Endometrial microvascular endothelial cells (primary cell): ENCODE measurements around the gene PPP1R14C. TPM values are rescaled to one million over a fixed set of nuclear protein-coding genes. Genes with fewer than 3 reads are reported as not detected.
"Not testable (repeated sequence)": the region's sequence is repeated elsewhere in the genome, so short reads cannot be mapped to it uniquely, and the experiment has no call there.

Experiments used
- in situ Hi-C: cut with HindIII; loops from 2 replicates; pipeline ENCODE4 v1.10.0; 2017; ENCODE audit warnings: low sequenced_read_pairs, low pct_unique_long_range_greater_than_20kb; ENCODE audit errors: inconsistent ontology term
- total RNA-seq: library from RNA; depleted of rRNA; stranded (reverse); fragments of >200 nt; gene quantifications from one replicate; pipeline ENCODE4 v1.2.3, GENCODE V29; 2015; ENCODE audit errors: inconsistent ontology term

PPP1R14C gene
- total RNA-seq, 1 donor from 2014 or later: not detected

- in situ Hi-C loops: no loop called here
These were observed 8.4 kb upstream of the PPP1R14C start for GRCh38 chr6:150134280-150134920.

DNA sequence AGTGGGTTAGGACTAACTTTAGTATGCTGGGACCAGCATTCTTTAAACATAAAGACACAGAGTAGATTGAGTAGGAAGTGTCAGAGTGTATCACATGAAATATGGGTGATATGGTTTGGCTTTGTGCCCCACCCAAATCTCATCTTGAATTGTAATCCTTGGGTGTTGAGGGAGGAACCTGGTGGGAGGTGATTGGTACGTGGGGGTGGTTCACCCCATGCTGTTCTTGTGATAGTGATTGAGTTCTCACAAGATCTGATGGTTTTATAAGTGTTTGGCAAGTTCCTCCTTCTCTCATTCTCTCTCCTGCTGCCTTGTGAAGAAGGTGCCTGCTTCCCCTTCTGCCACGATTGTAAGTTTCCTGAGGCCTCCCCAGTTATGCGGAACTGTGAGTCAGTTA lies 5.1 kb upstream of the PPP1R14C start:
- in situ Hi-C loops: not testable (repeated sequence)

- in situ Hi-C loops: no loop called here
These were observed 4.2 kb upstream of the PPP1R14C start for GRCh38 chr6:150138638-150139037.

DNA sequence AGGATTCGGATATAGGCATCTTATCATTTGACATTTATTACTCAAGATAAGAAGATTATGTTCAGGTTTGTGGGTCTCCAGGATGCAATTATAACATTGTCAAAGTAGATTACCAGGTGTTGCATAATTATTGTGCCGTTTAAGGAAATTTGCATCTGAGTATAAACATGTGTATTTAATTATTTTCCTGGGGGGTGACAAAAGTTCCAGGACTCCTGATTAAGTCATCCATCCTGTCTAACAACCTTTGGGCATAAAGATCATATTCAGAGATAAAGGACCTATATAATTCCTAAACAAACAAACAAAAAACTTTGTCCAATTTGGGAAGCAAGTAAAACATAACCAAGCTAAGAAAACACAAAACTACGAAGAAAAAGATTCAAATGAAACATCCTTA lies 3.3 kb upstream of the PPP1R14C start:
- in situ Hi-C loops: no loop called here

DNA sequence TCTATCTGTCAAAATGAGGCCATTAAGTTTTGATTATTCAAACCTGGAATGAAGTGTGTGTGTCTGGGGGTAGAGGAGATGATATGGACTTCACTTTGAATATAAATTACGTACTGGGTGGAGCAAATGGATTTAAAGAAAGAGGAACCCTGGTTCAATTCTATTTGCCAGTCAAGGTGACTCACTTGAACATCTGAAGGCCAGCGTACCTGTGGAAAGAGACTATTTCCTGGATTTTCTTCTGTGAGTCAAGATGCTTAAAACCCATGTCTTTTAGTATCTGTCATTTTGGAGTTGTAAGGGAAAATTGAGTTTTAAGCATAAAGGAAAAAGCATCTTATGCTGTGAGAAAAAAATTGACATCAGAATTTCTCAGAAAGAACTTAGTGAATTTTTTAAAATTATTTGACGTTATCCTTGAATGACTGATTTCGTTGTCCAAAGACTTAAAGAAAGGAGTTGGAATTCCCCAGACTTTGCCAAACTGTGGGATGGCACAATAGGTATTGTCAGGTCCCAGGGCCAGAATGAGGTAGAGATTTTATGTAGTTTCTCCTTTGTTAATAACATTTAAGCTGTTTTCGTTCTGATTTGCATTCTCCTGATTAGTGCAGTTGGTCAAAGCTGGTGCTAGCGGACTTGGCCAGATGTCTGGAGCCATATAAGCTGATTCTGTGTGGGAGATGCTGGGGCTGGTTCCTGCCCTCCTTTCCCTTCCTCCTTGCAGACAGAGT lies 2.4 kb upstream of the PPP1R14C start:
- in situ Hi-C loops: no loop called here

GRCh38 chr6:150142097-150142669 lies 661 bp upstream of the PPP1R14C start:
- in situ Hi-C loops: no loop called here

- in situ Hi-C loops: no loop called here
These were observed 861 bp downstream of the PPP1R14C start for GRCh38 chr6:150143516-150144293.

DNA sequence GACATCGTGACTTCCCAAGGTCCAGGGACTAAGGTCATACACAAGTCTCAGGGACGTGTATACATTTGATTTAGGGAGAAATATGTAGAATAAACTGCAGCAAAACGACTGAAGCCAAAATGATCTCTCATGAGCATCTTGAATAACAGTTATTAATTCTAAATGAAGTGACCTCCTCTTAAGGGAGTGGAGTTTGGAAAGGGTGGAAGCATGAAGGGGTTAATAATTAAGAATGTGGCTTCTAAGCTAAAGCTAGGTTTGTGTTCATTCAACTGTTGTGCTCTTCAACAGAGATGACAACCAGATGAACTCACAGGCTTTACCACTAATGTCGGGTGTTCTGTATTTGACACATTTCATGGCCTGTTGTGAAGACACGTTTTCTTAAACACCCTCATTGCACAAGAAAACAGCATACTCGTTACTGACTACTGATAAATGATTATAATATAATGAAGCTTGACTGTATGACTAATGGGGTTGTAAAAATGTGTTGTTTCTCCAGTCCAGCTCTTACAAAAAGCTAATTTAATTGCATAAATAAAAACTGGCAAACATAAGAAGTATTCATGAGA lies 1.5 kb downstream of the PPP1R14C start:
- in situ Hi-C loops: no loop called here

DNA sequence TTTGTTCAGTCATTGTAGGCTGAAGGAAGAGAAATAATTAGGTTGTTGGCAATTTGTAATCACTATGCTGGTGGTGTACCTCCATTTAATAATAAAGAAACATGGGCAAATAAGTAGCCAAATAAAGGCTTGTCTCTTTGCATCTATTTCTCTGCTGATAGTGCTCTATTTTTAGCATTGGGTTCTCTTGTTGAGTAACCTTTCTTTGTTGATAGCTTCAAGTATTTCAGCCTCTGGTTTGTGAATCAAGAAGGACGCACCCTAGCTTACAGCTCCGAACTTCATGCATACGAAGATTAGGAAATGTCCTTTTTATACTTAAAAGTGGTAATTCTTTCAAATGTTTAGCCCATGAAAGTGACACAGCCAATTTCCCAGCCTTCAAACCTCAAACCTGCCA lies 2.6 kb downstream of the PPP1R14C start:
- in situ Hi-C loops: no loop called here

DNA sequence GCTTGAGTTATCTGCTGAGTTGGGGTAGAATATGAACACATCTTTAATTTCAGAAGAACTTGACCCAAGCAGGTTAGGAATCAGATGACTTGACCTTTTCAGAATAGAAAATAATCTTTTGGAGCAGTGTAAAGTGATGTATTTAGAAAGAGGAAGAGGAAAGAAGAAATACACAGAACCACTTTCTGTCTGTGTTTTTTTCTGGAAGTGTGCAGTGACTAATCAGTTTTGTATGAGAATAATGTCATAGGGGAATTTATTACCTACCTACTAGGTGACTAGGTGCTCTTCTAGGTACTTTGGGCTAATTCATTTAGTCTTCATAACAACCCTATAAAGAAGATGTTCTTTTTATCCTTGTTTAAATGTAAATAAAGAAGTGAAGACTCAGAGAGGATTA lies 3.0 kb downstream of the PPP1R14C start:
- in situ Hi-C loops: no loop called here

DNA sequence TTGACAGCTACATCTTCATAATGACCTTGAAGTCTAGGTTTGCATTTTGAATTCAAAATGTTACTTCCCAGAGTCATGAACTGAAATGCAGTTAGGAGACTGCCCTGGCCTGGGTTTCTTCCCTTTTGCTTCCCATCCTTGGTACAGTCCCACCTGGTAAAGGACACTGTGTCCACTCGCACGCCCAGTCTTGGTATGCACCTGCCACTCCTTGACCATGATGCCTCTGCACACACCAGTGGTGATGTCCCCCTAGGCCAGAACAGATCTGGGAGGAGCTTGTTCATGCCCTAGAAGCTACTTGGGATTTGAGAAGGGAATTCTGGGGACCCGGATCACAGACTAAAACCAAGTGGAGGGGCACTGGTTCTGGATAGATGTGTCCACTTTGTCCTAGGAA lies 3.6 kb downstream of the PPP1R14C start:
- in situ Hi-C loops: no loop called here

GRCh38 chr6:150149146-150149545 lies 6.3 kb downstream of the PPP1R14C start:
- in situ Hi-C loops: no loop called here

DNA sequence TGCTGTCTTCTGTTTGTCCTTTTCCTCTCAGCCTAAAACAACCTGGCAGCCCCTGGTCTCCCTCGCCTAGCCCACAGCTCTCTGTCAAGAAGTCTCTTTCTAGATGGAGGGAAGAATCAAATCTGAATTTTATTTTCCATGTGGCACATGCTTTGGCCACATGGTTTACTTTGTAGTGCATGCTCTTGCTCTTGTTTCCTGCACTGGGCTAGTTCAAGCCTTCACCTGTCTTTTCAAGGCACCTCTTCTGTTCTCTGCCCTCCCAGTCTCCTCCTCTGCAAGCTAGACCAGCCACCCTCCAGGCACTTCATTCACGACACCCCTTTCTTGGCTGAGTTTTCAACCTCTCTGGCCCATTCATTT lies 7.6 kb downstream of the PPP1R14C start:
- in situ Hi-C loops: no loop called here

- in situ Hi-C loops: no loop called here
These were observed 8.2 kb downstream of the PPP1R14C start for GRCh38 chr6:150150821-150151646.

GRCh38 chr6:150152891-150153876 lies 10.3 kb downstream of the PPP1R14C start:
- in situ Hi-C loops: no loop called here

DNA sequence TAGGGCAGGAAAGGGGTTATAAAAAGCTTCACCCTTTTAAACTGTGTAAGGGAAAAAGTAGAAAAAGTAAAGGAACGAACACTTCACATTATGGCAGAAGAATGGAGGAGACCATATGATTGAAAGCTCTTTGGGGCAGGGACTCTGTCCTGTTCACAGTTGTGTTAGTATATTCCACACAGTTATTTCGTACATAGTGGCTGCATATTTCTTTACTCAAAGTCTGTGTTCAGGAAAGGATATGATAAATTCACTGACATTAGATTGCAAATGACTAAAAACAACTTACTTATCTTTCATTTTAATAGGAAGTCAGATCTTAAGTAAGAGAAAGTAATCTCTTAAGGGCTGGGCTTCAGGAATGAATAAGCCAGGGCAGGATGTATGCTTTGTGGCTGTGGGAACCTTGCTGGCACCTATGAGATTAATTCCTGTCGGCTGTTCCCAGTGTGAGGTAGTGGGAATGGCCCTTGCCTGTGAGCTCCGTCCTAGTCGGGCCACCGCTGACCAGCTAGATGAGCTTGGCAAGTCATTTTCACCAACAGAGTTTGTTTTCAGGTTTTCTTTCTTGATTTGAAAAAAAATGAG lies 11.2 kb downstream of the PPP1R14C start:
- in situ Hi-C loops: no loop called here

DNA sequence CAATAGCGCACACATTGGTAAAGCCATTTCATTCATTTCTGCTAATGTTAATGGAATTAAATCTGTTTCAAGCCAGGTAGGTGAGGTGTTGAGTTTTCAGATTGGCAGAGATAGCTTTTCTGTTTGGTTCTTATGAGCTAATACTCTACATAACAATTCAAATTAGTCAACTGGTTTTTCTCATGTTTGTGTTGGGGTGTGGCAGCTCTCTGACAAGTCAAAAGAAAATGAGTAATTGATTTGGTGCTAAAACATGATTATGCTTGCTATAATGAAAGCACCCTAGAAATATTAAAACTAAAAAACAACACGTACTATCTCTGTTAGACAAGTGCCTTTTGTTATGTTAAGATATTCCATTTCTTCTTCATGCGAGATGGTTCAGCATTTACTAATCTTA lies 13.6 kb downstream of the PPP1R14C start:
- in situ Hi-C loops: no loop called here
